Right renal cortex interstitium (tissue), 3 donors: ENCODE results near the gene SUMO4. TPM values are rescaled to one million over a fixed set of nuclear protein-coding genes. Genes with fewer than 3 reads are reported as not detected.
"Not testable (repeated sequence)": the region's sequence is repeated elsewhere in the genome, so short reads cannot be mapped to it uniquely, and the experiment has no call there.

Experiments used
- DNase-seq, 3 donors: peaks; one replicate each; pipeline ENCODE4 v3.0.0-alpha.2; 2013; ENCODE audit warnings: low read depth in 3 of 3, low spot score in 2 of 3
- polyA plus RNA-seq, 3 donors: library from polyadenylated mRNA; unstranded; fragments of 120-200 nt; gene quantifications; one replicate each; pipeline ENCODE4 v1.2.1, GENCODE V29; 2013; ENCODE audit not compliant: insufficient read length in 3 of 3

Gene SUMO4
- polyA plus RNA-seq, 3 donors = 0.62 to 0.76 (median 0.71) TPM

- DNase-seq = no peak
These were observed 29.6 kb downstream of the SUMO4 start for GRCh38 chr6:149429427-149430360.

GRCh38 chr6:149431905-149432775, 32.1 kb downstream of the SUMO4 start:
- DNase-seq = peak; percentile 67 to 72 (median 72)

GRCh38 chr6:149433405-149433804, 33.3 kb downstream of the SUMO4 start:
- no peak for DNase-seq

GRCh38 chr6:149433881-149434280, 33.8 kb downstream of the SUMO4 start:
- DNase-seq = no peak

GRCh38 chr6:149435919-149436586, 36.0 kb downstream of the SUMO4 start:
- no peak for DNase-seq

- no peak for DNase-seq
These were observed 36.6 kb downstream of the SUMO4 start for GRCh38 chr6:149436647-149437046.

- DNase-seq = no peak
These were observed 37.1 kb downstream of the SUMO4 start for GRCh38 chr6:149437212-149437611.

- DNase-seq = no peak
These were observed 38.8 kb downstream of the SUMO4 start for GRCh38 chr6:149438855-149439254.

GRCh38 chr6:149439626-149440025, 39.6 kb downstream of the SUMO4 start:
- DNase-seq = no peak

GRCh38 chr6:149440735-149441671, 40.9 kb downstream of the SUMO4 start:
- DNase-seq = no peak

GRCh38 chr6:149441740-149442139, 41.7 kb downstream of the SUMO4 start:
- DNase-seq = no peak

GRCh38 chr6:149443411-149444181, 43.5 kb downstream of the SUMO4 start:
- DNase-seq = no peak

GRCh38 chr6:149444360-149445094, 44.5 kb downstream of the SUMO4 start:
- not testable (repeated sequence) for DNase-seq

GRCh38 chr6:149445095-149445466, 45.0 kb downstream of the SUMO4 start:
- no peak for DNase-seq

- no peak for DNase-seq
These were observed 45.5 kb downstream of the SUMO4 start for GRCh38 chr6:149445573-149445972.

- DNase-seq = no peak
These were observed 46.8 kb downstream of the SUMO4 start for GRCh38 chr6:149446791-149447376.

GRCh38 chr6:149448821-149449453, 48.9 kb downstream of the SUMO4 start:
- DNase-seq = no peak
